Trophoblast cell (in vitro differentiated cells and primary cell): ENCODE results near the gene RBM28.

Experiments
- DNase-seq, 2 donors: peaks; one replicate each; pipeline ENCODE4 v3.0.0-alpha.2; 2016
- H2AFZ ChIP-seq: 2 replicates; pipeline ENCODE4 v1.6.1; 2013; ENCODE audit warnings: low read length, moderate library complexity, mild to moderate bottlenecking; ENCODE audit not compliant: insufficient read depth, poor library complexity
- H2AK5ac ChIP-seq: 2 replicates; pipeline ENCODE4 v1.6.1; 2013; ENCODE audit warnings: mild to moderate bottlenecking, low read length
- H2BK120ac ChIP-seq: 2 replicates; pipeline ENCODE4 v1.6.1; 2013; ENCODE audit warnings: low read length, mild to moderate bottlenecking, moderate library complexity; ENCODE audit not compliant: insufficient read depth, poor library complexity
- H2BK12ac ChIP-seq: 2 replicates; pipeline ENCODE4 v1.6.1; 2013; ENCODE audit warnings: mild to moderate bottlenecking, low read length, moderate library complexity
- H2BK5ac ChIP-seq: 2 replicates; pipeline ENCODE4 v1.6.1; 2013; ENCODE audit warnings: low read length, low read depth, moderate library complexity, mild to moderate bottlenecking; ENCODE audit not compliant: poor library complexity
- H3K14ac ChIP-seq: 2 replicates; pipeline ENCODE4 v1.6.1; 2013; ENCODE audit warnings: mild to moderate bottlenecking, low read length
- H3K18ac ChIP-seq: 2 replicates; pipeline ENCODE4 v1.6.1; 2013; ENCODE audit warnings: mild to moderate bottlenecking, low read length
- H3K23ac ChIP-seq: 2 replicates; pipeline ENCODE4 v1.6.1; 2013; ENCODE audit warnings: low read length
- H3K27ac ChIP-seq: 2 replicates; pipeline ENCODE4 v1.5.1; 2013; ENCODE audit warnings: low read depth, mild to moderate bottlenecking, inconsistent platforms, low read length, moderate library complexity
- H3K27me3 ChIP-seq: 2 replicates; pipeline ENCODE4 v1.6.1; 2013; ENCODE audit warnings: inconsistent platforms, mild to moderate bottlenecking, low read length, moderate library complexity; ENCODE audit not compliant: insufficient read depth
- H3K36me3 ChIP-seq, 2 experiments: 1 replicate in 1 of 2; 2 replicates in 1 of 2; pipeline ENCODE4 v1.6.1; 2013; ENCODE audit warnings: low read length in 2 of 2, mild to moderate bottlenecking in 2 of 2, moderate library complexity in 1 of 2; ENCODE audit not compliant: insufficient read depth in 2 of 2, control insufficient read depth in 1 of 2
- H3K4ac ChIP-seq: 2 replicates; pipeline ENCODE4 v1.6.1; 2013; ENCODE audit warnings: low read depth, mild to moderate bottlenecking, low read length, moderate library complexity
- H3K4me1 ChIP-seq, 2 experiments: 1 replicate in 1 of 2; 2 replicates in 1 of 2; pipeline ENCODE4 v1.6.1; 2013; ENCODE audit warnings: low read length in 2 of 2, mild to moderate bottlenecking in 2 of 2, moderate library complexity in 1 of 2; ENCODE audit not compliant: insufficient read depth in 2 of 2, control insufficient read depth in 1 of 2
- H3K4me2 ChIP-seq: 2 replicates; pipeline ENCODE4 v1.6.1; 2013; ENCODE audit warnings: inconsistent platforms, mild to moderate bottlenecking, low read length, moderate library complexity
- H3K4me3 ChIP-seq: 2 replicates; pipeline ENCODE4 v1.5.1; 2013; ENCODE audit warnings: mild to moderate bottlenecking, low read depth, low read length, inconsistent platforms
- H3K79me1 ChIP-seq: one replicate; pipeline ENCODE4 v1.6.1; 2013; ENCODE audit warnings: low read length
- H3K79me2 ChIP-seq: 2 replicates; pipeline ENCODE4 v1.6.1; 2013; ENCODE audit warnings: low read length, mild to moderate bottlenecking; ENCODE audit not compliant: control insufficient read depth, insufficient read depth, poor library complexity
- H3K9ac ChIP-seq: 2 replicates; pipeline ENCODE4 v1.6.1; 2013; ENCODE audit warnings: mild to moderate bottlenecking, low read length
- H3K9me3 ChIP-seq: 2 replicates; pipeline ENCODE4 v1.6.1; 2013; ENCODE audit warnings: low read depth, mild to moderate bottlenecking, control low read depth, inconsistent platforms, low read length; ENCODE audit not compliant: insufficient read depth
- H4K12ac ChIP-seq: 2 replicates; pipeline ENCODE4 v1.6.1; 2013; ENCODE audit warnings: low read depth, mild to moderate bottlenecking, low read length, moderate library complexity
- H4K8ac ChIP-seq: 2 replicates; pipeline ENCODE4 v1.6.1; 2013; ENCODE audit warnings: low read depth, mild to moderate bottlenecking, low read length, moderate library complexity
- H4K91ac ChIP-seq: one replicate; pipeline ENCODE4 v1.6.1; 2013; ENCODE audit warnings: low read depth, mild to moderate bottlenecking, low read length, moderate library complexity
- WGBS: extraction: QIAGEN DNeasy Blood & Tissue Kit; methylation state at CpG from one replicate; pipeline ENCODE4 v1.1.7; 2013; ENCODE audit warnings: missing lambda C conversion rate; ENCODE audit not compliant: insufficient read length, insufficient coverage; ENCODE audit errors: extremely low coverage; 5-methylcytosine and 5-hydroxymethylcytosine counted together

Gene RBM28

DNA sequence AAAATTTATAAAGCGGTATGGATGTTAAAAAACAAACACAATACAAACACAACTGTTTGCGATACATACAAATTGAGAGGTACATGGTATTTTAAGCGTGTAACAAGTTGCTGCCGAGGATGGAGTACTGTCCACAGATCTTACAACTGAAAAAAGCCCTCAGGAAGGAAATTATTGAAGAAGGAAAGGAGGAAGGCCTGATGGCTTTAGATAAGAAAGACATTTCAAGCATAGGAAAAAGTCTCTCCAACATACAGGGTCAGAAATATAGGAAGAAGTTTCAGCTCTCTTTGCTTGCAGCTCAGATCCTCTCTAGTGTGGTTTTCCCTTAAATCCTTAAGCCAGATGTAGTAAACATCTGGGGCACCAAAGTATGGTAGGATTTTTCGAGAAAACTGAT is 25.0 kb downstream of the RBM28 start:
- no peak overlapping the region for H4K8ac ChIP-seq
- no peaks in the 10 kb centered on the region for H3K79me1 ChIP-seq
- no peaks in the 10 kb centered on the region for H3K27me3 ChIP-seq
- H4K91ac ChIP-seq = no peak overlapping the region
- no peak for DNase-seq
- H3K18ac ChIP-seq = no peak overlapping the region
- no peak overlapping the region for H2AK5ac ChIP-seq
- H3K9me3 ChIP-seq = no peaks in the 10 kb centered on the region
- peaks cover 26 to 46% of the 10 kb centered on the region in 2 experiments for H3K36me3 ChIP-seq
- no peak overlapping the region for H3K23ac ChIP-seq
- H3K4me3 ChIP-seq = no peak overlapping the region
- H3K9ac ChIP-seq = no peak overlapping the region
- WGBS = no CpG with 5 or more reads among the region's 5 CpGs
- no peak overlapping the region for H3K4me2 ChIP-seq
- no peaks in the 10 kb centered on the region for H3K4me1 ChIP-seq
- no peak overlapping the region for H2AFZ ChIP-seq
- H3K14ac ChIP-seq = no peak overlapping the region
- H2BK5ac ChIP-seq = no peak overlapping the region
- no peak overlapping the region for H3K27ac ChIP-seq
- H2BK120ac ChIP-seq = no peak overlapping the region
- no peak overlapping the region for H2BK12ac ChIP-seq
- no peaks in the 10 kb centered on the region for H3K79me2 ChIP-seq
- no peak overlapping the region for H3K4ac ChIP-seq
- H4K12ac ChIP-seq = no peak overlapping the region

DNA sequence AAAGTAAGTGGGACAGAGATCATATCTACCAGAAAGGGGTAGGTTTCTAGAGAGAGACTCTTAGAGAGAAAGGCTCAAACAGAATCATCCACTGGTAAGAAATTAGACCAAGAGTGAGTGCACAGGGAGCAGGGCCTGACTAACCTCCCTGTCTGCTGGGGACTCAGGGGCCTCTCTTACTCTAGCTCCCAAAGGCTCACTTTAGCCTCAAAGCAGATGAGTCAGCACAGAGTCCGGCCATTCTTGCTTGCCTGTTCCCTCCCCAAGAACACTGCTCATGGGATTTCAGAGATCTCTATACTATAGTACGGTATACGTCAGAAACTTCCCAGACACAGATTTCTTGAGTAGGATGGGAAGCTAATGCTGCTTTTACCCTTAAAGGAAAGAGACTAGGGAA is 32.7 kb downstream of the RBM28 start:
- Histone ChIP-seq H3K4ac (no peak overlapping the region), H3K18ac (no peak overlapping the region), H3K79me1 (no peaks in the 10 kb centered on the region), H3K4me1 (peaks cover 0 to 6% of the 10 kb centered on the region in 2 experiments), H3K9me3 (no peaks in the 10 kb centered on the region), H3K79me2 (no peaks in the 10 kb centered on the region), H2BK120ac (no peak overlapping the region), H4K91ac (no peak overlapping the region), H3K27me3 (no peaks in the 10 kb centered on the region), H2AFZ (no peak overlapping the region), H2BK12ac (no peak overlapping the region), H3K14ac (no peak overlapping the region), H3K36me3 (peaks cover 23 to 40% of the 10 kb centered on the region in 2 experiments), H3K4me3 (no peak overlapping the region), H2AK5ac (no peak overlapping the region), H3K27ac (no peak overlapping the region), H3K23ac (no peak overlapping the region), H3K9ac (no peak overlapping the region), H4K8ac (no peak overlapping the region), H4K12ac (no peak overlapping the region), H3K4me2 (no peak overlapping the region), H2BK5ac (no peak overlapping the region)
- no CpG with 5 or more reads among the region's 3 CpGs for WGBS
- no peak for DNase-seq

DNA sequence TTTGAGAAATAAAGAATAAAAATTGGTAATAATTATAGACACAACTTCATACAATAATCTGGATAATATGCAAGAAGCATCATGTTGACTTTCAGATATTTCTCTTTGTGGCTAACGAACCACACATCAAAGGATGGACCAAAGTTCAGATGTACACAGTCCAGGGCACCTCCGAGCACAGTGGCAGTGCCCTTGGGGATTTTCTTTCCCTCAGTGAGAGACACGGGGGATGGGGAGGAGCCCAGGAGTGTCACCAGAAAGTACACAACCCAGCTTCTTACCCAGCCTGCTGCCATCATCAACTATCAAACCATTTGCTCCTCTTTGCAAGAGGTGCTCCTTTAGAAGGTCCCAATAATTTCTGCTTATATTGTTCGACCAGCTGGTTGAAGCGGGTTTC is 33.2 kb downstream of the RBM28 start:
- H2AK5ac ChIP-seq = no peak overlapping the region

GRCh38 chr7:128309976-128310375 is 33.7 kb downstream of the RBM28 start:
- Histone ChIP-seq H3K23ac (no peak overlapping the region), H3K79me1 (no peaks in the 10 kb centered on the region), H3K79me2 (no peaks in the 10 kb centered on the region), H3K4me2 (no peak overlapping the region), H3K9ac (no peak overlapping the region), H2AFZ (no peak overlapping the region), H3K4me3 (no peak overlapping the region), H2AK5ac (no peak overlapping the region), H3K14ac (no peak overlapping the region), H2BK5ac (no peak overlapping the region), H3K18ac (no peak overlapping the region), H3K4ac (no peak overlapping the region), H2BK120ac (no peak overlapping the region), H4K91ac (no peak overlapping the region), H4K12ac (no peak overlapping the region), H3K4me1 (peaks cover 0 to 6% of the 10 kb centered on the region in 2 experiments), H3K27me3 (no peaks in the 10 kb centered on the region), H4K8ac (no peak overlapping the region), H3K36me3 (peaks cover 27 to 45% of the 10 kb centered on the region in 2 experiments), H3K9me3 (no peaks in the 10 kb centered on the region), H2BK12ac (no peak overlapping the region), H3K27ac (no peak overlapping the region)
- DNase-seq = no peak
- WGBS = no CpG with 5 or more reads among the region's 5 CpGs

More for the DNA sequence above, 33.2 kb downstream of the RBM28 start:
- H3K14ac ChIP-seq = no peak overlapping the region
- no peak overlapping the region for H3K4me3 ChIP-seq
- H3K4me2 ChIP-seq = no peak overlapping the region
- no peaks in the 10 kb centered on the region for H3K79me2 ChIP-seq
- no peak overlapping the region for H2AFZ ChIP-seq
- peaks cover 0 to 6% of the 10 kb centered on the region in 2 experiments for H3K4me1 ChIP-seq
- H3K23ac ChIP-seq = no peak overlapping the region
- no peak for DNase-seq
- H3K36me3 ChIP-seq = peaks cover 26 to 44% of the 10 kb centered on the region in 2 experiments
- H3K79me1 ChIP-seq = no peaks in the 10 kb centered on the region
- no CpG with 5 or more reads among the region's 5 CpGs for WGBS
- H4K12ac ChIP-seq = no peak overlapping the region
- H3K9me3 ChIP-seq = no peaks in the 10 kb centered on the region
- H3K4ac ChIP-seq = no peak overlapping the region
- H3K9ac ChIP-seq = no peak overlapping the region
- H3K18ac ChIP-seq = no peak overlapping the region
- no peak overlapping the region for H3K27ac ChIP-seq
- H2BK12ac ChIP-seq = no peak overlapping the region
- no peak overlapping the region for H2BK120ac ChIP-seq
- no peaks in the 10 kb centered on the region for H3K27me3 ChIP-seq
- H4K91ac ChIP-seq = no peak overlapping the region
- H4K8ac ChIP-seq = no peak overlapping the region
- H2BK5ac ChIP-seq = no peak overlapping the region
